IMR-90 (cell line): ENCODE results near the gene PERM1. TPM values are rescaled to one million over a fixed set of nuclear protein-coding genes. Genes with fewer than 3 reads are reported as not detected.
"Not testable (repeated sequence)": the region's sequence is repeated elsewhere in the genome, so short reads cannot be mapped to it uniquely, and the experiment has no call there.

ENCODE experiments used
- ATAC-seq: fragments of 200-7000 bp; cut with Tn5 transposase; 2 replicates; pipeline ENCODE4 v1.9.1; 2020; ENCODE audit warnings: low read depth, mild to moderate bottlenecking, moderate library complexity
- BruUV-seq: library from RNA; stranded (reverse); fragments of 400-500 nt; replicated peaks from 2 replicates; lab custom pipeline; 2021; lab: Mats Ljungman, UMichigan
- CTCF ChIA-PET: fragments of 300-600 bp; formaldehyde crosslinking; extraction: SDS; loops from one replicate; lab custom pipeline; 2021; ENCODE audit warnings: antibody characterized with exemption; lab: Yijun Ruan, JAX
- POLR2A ChIA-PET: fragments of 300-600 bp; sonication (Branson Sonifier 250); formaldehyde crosslinking; loops from one replicate; lab custom pipeline; 2022; ENCODE audit warnings: antibody characterized with exemption; ENCODE audit not compliant: unreplicated experiment; lab: Charles Lee
- DNase-seq: peaks from one replicate; pipeline ENCODE4 v3.0.0; 2013
- H2AFZ ChIP-seq: replicated peaks from 2 replicates; pipeline ENCODE3; 2013; ENCODE audit warnings: low read length, mild to moderate bottlenecking; ENCODE audit not compliant: poor library complexity
- H2AK5ac ChIP-seq: 2 replicates; pipeline ENCODE4 v1.6.1; 2013; ENCODE audit warnings: low read depth, low read length, inconsistent platforms
- H2AK9ac ChIP-seq: replicated peaks from 2 replicates; pipeline ENCODE3; 2013; ENCODE audit warnings: mild to moderate bottlenecking, low read depth, low read length, moderate library complexity; ENCODE audit not compliant: poor library complexity
- H2BK120ac ChIP-seq: 2 replicates; pipeline ENCODE4 v1.6.1; 2013; ENCODE audit warnings: low read depth, low read length, inconsistent platforms
- H2BK15ac ChIP-seq: 3 replicates; pipeline ENCODE4 v1.6.1; 2013; ENCODE audit warnings: low read depth, low read length, inconsistent platforms
- H2BK20ac ChIP-seq: 2 replicates; pipeline ENCODE4 v1.6.1; 2013; ENCODE audit warnings: low read depth, mild to moderate bottlenecking, inconsistent platforms, low read length, moderate library complexity
- H2BK5ac ChIP-seq: 2 replicates; pipeline ENCODE4 v1.6.1; 2013; ENCODE audit warnings: mild to moderate bottlenecking, low read depth, low read length, inconsistent platforms; ENCODE audit not compliant: poor library complexity, severe bottlenecking
- H3K14ac ChIP-seq: replicated peaks from 2 replicates; pipeline ENCODE4 v1.6.1; 2013; ENCODE audit warnings: low read depth, low read length, inconsistent platforms
- H3K18ac ChIP-seq: 2 replicates; pipeline ENCODE4 v1.6.1; 2013; ENCODE audit warnings: low read depth, low read length, control low read depth
- H3K23ac ChIP-seq: 2 replicates; pipeline ENCODE4 v1.6.1; 2013; ENCODE audit warnings: low read depth, low read length, inconsistent platforms
- H3K27ac ChIP-seq: 2 replicates; pipeline ENCODE4 v1.5.1; 2013; ENCODE audit warnings: mild to moderate bottlenecking, control low read depth, low read length; ENCODE audit not compliant: insufficient read depth
- H3K27me3 ChIP-seq: 2 replicates; pipeline ENCODE4 v1.6.1; 2013; ENCODE audit warnings: low read length; ENCODE audit not compliant: control insufficient read depth, insufficient read depth
- H3K36me3 ChIP-seq: 2 replicates; pipeline ENCODE4 v1.6.1; 2013; ENCODE audit warnings: low read length, mixed read lengths; ENCODE audit not compliant: control insufficient read depth, insufficient read depth
- H3K4ac ChIP-seq: 2 replicates; pipeline ENCODE4 v1.6.1; 2013; ENCODE audit warnings: low read depth, low read length, inconsistent platforms
- H3K4me1 ChIP-seq: 2 replicates; pipeline ENCODE4 v1.6.1; 2013; ENCODE audit warnings: low read length, mixed read lengths; ENCODE audit not compliant: control insufficient read depth, insufficient read depth
- H3K4me2 ChIP-seq: 2 replicates; pipeline ENCODE4 v1.6.1; 2013; ENCODE audit warnings: low read depth, mild to moderate bottlenecking, control low read depth, low read length, moderate library complexity
- H3K4me3 ChIP-seq: 2 replicates; pipeline ENCODE4 v1.5.1; 2013; ENCODE audit warnings: low read depth, mild to moderate bottlenecking, control low read depth, low read length, moderate library complexity; ENCODE audit not compliant: insufficient read depth
- H3K56ac ChIP-seq: 2 replicates; pipeline ENCODE4 v1.6.1; 2013; ENCODE audit warnings: low read length, inconsistent platforms; ENCODE audit not compliant: insufficient read depth; ENCODE audit errors: extremely low read depth
- H3K79me1 ChIP-seq, 2 experiments: 2 replicates each; pipeline ENCODE4 v1.6.1; 2013; ENCODE audit warnings: low read length in 2 of 2, inconsistent platforms in 1 of 2, low read depth in 1 of 2
- H3K9ac ChIP-seq: 2 replicates; pipeline ENCODE4 v1.6.1; 2013; ENCODE audit warnings: low read depth, low read length, control low read depth
- H3K9me1 ChIP-seq: 2 replicates; pipeline ENCODE4 v1.6.1; 2013; ENCODE audit warnings: low read length, inconsistent platforms; ENCODE audit not compliant: insufficient read depth
- H3K9me3 ChIP-seq: 2 replicates; pipeline ENCODE4 v1.6.1; 2013; ENCODE audit warnings: low read length; ENCODE audit not compliant: control insufficient read depth, insufficient read depth
- H4K20me1 ChIP-seq: 2 replicates; pipeline ENCODE4 v1.6.1; 2013; ENCODE audit warnings: low read length, inconsistent platforms; ENCODE audit not compliant: insufficient read depth
- H4K5ac ChIP-seq: 2 replicates; pipeline ENCODE4 v1.6.1; 2013; ENCODE audit warnings: mild to moderate bottlenecking, low read depth, low read length, control low read depth
- H4K8ac ChIP-seq, 2 experiments: 2 replicates each; pipeline ENCODE4 v1.6.1; 2013; ENCODE audit warnings: low read depth in 2 of 2, low read length in 2 of 2, control low read depth in 1 of 2, inconsistent platforms in 1 of 2
- H4K91ac ChIP-seq: 2 replicates; pipeline ENCODE4 v1.6.1; 2013; ENCODE audit warnings: low read depth, low read length, inconsistent platforms; ENCODE audit not compliant: insufficient read depth
- WGBS, 2 experiments: methylation state at CpG; one replicate each; pipeline versions ENCODE4 v1.1.5 to v1.1.7; 2013; ENCODE audit warnings: missing lambda C conversion rate in 2 of 2; ENCODE audit not compliant: insufficient read length in 1 of 2; ENCODE audit errors: extremely low coverage in 2 of 2; 5-methylcytosine and 5-hydroxymethylcytosine counted together
- dilution Hi-C: fragments of 300-500 bp; cut with HindIII; formaldehyde crosslinking; loops from one replicate; pipeline ENCODE4 v1.14.3; 2018; ENCODE audit warnings: low sequenced_read_pairs; ENCODE audit not compliant: unreplicated experiment
- in situ Hi-C: fragments of 300-500 bp; cut with MboI; formaldehyde crosslinking; loops from 3 replicates; pipeline ENCODE4 v1.14.3; 2019; ENCODE audit warnings: low sequenced_read_pairs, inconsistent platforms, mixed read lengths
- intact Hi-C: fragments of 100-400 bp; cut with micrococcal nuclease; formaldehyde crosslinking; loops from 2 replicates; pipeline ENCODE4 v1.10.0; 2022
- polyA plus RNA-seq, 3 experiments: library from polyadenylated mRNA; depleted of rRNA; stranded (reverse); fragments of >200 nt; gene quantifications; 2 replicates each; pipeline ENCODE4 v1.2.3, GENCODE V29; 2012; ENCODE audit warnings: low replicate concordance in 1 of 3
- total RNA-seq: library from RNA; depleted of rRNA; stranded (reverse); fragments of >200 nt; gene quantifications from 2 replicates; pipeline ENCODE4 v1.2.3, GENCODE V29; 2012

PERM1 gene
- total and polyA plus RNA-seq, 2 of the 4 experiments (the other 2 are of a cell fraction), result not detected

DNA sequence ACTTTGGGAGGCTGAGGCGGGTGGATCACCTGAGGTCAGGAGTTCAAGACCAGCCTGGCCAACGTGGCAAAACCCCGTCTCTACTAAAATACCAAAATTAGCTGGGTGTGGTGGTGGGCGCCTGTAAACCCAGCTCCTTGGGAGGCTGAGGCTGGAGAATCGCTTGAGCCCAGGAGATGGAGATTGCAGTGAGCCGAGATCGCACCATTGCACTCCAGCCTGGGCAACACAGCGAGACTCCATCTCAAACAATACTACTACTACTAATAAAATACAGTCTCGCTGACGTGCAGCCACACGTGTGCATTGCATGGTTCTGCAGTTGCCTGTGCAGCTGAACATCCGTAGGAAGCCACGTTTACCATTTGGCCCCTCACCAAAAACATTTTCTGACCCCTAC, 35.1 kb downstream of the PERM1 start:
- H2AFZ ChIP-seq, H4K8ac ChIP-seq, ATAC-seq, H3K23ac ChIP-seq, intact Hi-C loops, POLR2A ChIA-PET, H3K27ac ChIP-seq, H3K56ac ChIP-seq, H2BK20ac ChIP-seq, H4K5ac ChIP-seq, H3K18ac ChIP-seq, H3K27me3 ChIP-seq, CTCF ChIA-PET, dilution Hi-C loops, H2BK15ac ChIP-seq, BruUV-seq, in situ Hi-C loops, H2BK120ac ChIP-seq, H2AK9ac ChIP-seq, H3K4me3 ChIP-seq, H2BK5ac ChIP-seq, H3K14ac ChIP-seq, H3K4me2 ChIP-seq, DNase-seq, H3K4ac ChIP-seq, H3K9me1 ChIP-seq, H4K91ac ChIP-seq, H3K9me3 ChIP-seq, H3K9ac ChIP-seq, H2AK5ac ChIP-seq: not testable (repeated sequence)
- WGBS, 2 experiments, result 90% methylated on average over 5 of the region's 13 CpGs; no CpG with 5 or more reads in 1 of the 2 experiments
- peaks cover 26% of the 10 kb centered on the region for H3K4me1 ChIP-seq
- H3K79me1 ChIP-seq, result peaks cover 9 to 15% of the 10 kb centered on the region in 2 experiments
- H4K20me1 ChIP-seq, result peaks cover 24% of the 10 kb centered on the region
- H3K36me3 ChIP-seq, result peaks cover 55% of the 10 kb centered on the region
